OCI-LY1 (cell line): ENCODE results near the gene ITGAE.

Experiments used
- H2AFZ ChIP-seq: fragments of 200-600 bp; sonication (generic), shearing (Covaris generic); 2 replicates; pipeline ENCODE4 v1.6.0; 2014; ENCODE audit warnings: antibody characterized with exemption, mild to moderate bottlenecking, low read length
- H3F3A ChIP-seq: fragments of 200-600 bp; sonication (generic), shearing (Covaris generic); 2 replicates; pipeline ENCODE4 v1.6.0; 2014; ENCODE audit warnings: mild to moderate bottlenecking, antibody characterized with exemption, low read length, moderate library complexity; ENCODE audit not compliant: insufficient read depth
- H3K27ac ChIP-seq: fragments of 200-600 bp; sonication (generic); 2 replicates; pipeline ENCODE4 v1.5.1; 2014; ENCODE audit warnings: low read length, mixed run types, mild to moderate bottlenecking, low read depth; ENCODE audit not compliant: poor library complexity, severe bottlenecking
- H3K27me3 ChIP-seq: fragments of 200-600 bp; sonication (generic); 2 replicates; pipeline ENCODE4 v1.6.0; 2014; ENCODE audit warnings: antibody characterized with exemption, mild to moderate bottlenecking, low read length, moderate library complexity; ENCODE audit not compliant: insufficient read depth
- H3K36me3 ChIP-seq: fragments of 200-600 bp; sonication (generic); 2 replicates; pipeline ENCODE4 v1.6.1; 2014; ENCODE audit warnings: mild to moderate bottlenecking, antibody characterized with exemption, low read length, moderate library complexity, mixed read lengths; ENCODE audit not compliant: insufficient read depth
- H3K4me1 ChIP-seq: fragments of 200-600 bp; sonication (generic); 2 replicates; pipeline ENCODE4 v1.5.1; 2014; ENCODE audit warnings: mild to moderate bottlenecking, low read length, moderate library complexity; ENCODE audit not compliant: insufficient read depth, severe bottlenecking
- H3K4me2 ChIP-seq: fragments of 200-600 bp; sonication (generic), shearing (Covaris generic); 2 replicates; pipeline ENCODE4 v1.6.1; 2014; ENCODE audit warnings: low read length
- H3K4me3 ChIP-seq: fragments of 200-600 bp; sonication (generic); 2 replicates; pipeline ENCODE4 v1.5.1; 2014; ENCODE audit warnings: low read length, low read depth, mild to moderate bottlenecking, mixed read lengths; ENCODE audit not compliant: poor library complexity, severe bottlenecking
- H3K79me2 ChIP-seq: fragments of 200-600 bp; shearing (Covaris generic); 2 replicates; pipeline ENCODE4 v1.6.1; 2016; ENCODE audit warnings: mixed run types, low read length, mixed read lengths; ENCODE audit not compliant: insufficient read depth
- H3K9ac ChIP-seq: fragments of 200-600 bp; sonication (generic), shearing (Covaris generic); 2 replicates; pipeline ENCODE4 v1.6.1; 2014; ENCODE audit warnings: mild to moderate bottlenecking, low read length, mixed read lengths
- H3K9me2 ChIP-seq: fragments of 200-600 bp; sonication (generic), shearing (Covaris generic); 2 replicates; pipeline ENCODE4 v1.6.1; 2014; ENCODE audit warnings: low read depth, mild to moderate bottlenecking, low read length, mixed read lengths
- H3K9me3 ChIP-seq: fragments of 200-600 bp; shearing (Covaris generic); 2 replicates; pipeline ENCODE4 v1.6.1; 2014; ENCODE audit warnings: low read length, mixed read lengths
- H4K20me1 ChIP-seq: fragments of 200-600 bp; sonication (generic), shearing (Covaris generic); 2 replicates; pipeline ENCODE4 v1.6.0; 2016; ENCODE audit warnings: mild to moderate bottlenecking, low read length; ENCODE audit not compliant: insufficient read depth
- CTCF ChIP-seq: fragments of 200-600 bp; sonication (generic), shearing (Covaris generic); IDR thresholded peaks from 2 replicates; pipeline ENCODE4 v1.5.1; 2017; ENCODE audit warnings: mild to moderate bottlenecking, antibody characterized with exemption, low read length, moderate library complexity, mixed read lengths
- EZH2 ChIP-seq: fragments of 200-600 bp; sonication (generic), shearing (Covaris generic); IDR thresholded peaks from 2 replicates; pipeline ENCODE4 v1.8.0; 2017; ENCODE audit warnings: borderline replicate concordance, mixed run types, mild to moderate bottlenecking, antibody characterized with exemption, low read length, moderate library complexity, mixed read lengths

Gene ITGAE

GRCh38 chr17:3755335-3756030 is 45.5 kb downstream of the ITGAE start:
- H3K4me2 ChIP-seq = peak overlapping the region; percentile 81
- no peaks in the 10 kb centered on the region for H3K79me2 ChIP-seq
- no peaks in the 10 kb centered on the region for H4K20me1 ChIP-seq
- no peak overlapping the region for H2AFZ ChIP-seq
- peaks cover 3% of the 10 kb centered on the region; the same call in 1 of the 2 replicates for H3K27me3 ChIP-seq
- no peaks in the 10 kb centered on the region; the same call in 1 of the 2 replicates for H3K36me3 ChIP-seq
- no peak overlapping the region for H3K27ac ChIP-seq
- TF ChIP-seq EZH2 = no peak
- TF ChIP-seq CTCF = no peak
- no peaks in the 10 kb centered on the region for H3K9me2 ChIP-seq
- peak overlapping the region; percentile 65 for H3K4me3 ChIP-seq
- H3K4me1 ChIP-seq = peaks cover 4% of the 10 kb centered on the region
- peak overlapping the region; percentile 69 for H3K9ac ChIP-seq
- H3K9me3 ChIP-seq = peaks cover 6% of the 10 kb centered on the region; the same call in 1 of the 2 replicates
- H3F3A ChIP-seq = no peaks in the 10 kb centered on the region

GRCh38 chr17:3754458-3755334 is 46.3 kb downstream of the ITGAE start:
- Histone ChIP-seq H3K9me3 (peaks cover 1% of the 10 kb centered on the region; the same call in 1 of the 2 replicates), H3K9ac (peak overlapping the region; percentile 69), H3K4me3 (peak overlapping the region; percentile 65), H3K9me2 (no peaks in the 10 kb centered on the region), H3K4me2 (peak overlapping the region; percentile 81), H2AFZ (no peak overlapping the region), H3K36me3 (no peaks in the 10 kb centered on the region; the same call in 1 of the 2 replicates), H4K20me1 (no peaks in the 10 kb centered on the region), H3K79me2 (no peaks in the 10 kb centered on the region), H3K27me3 (peaks cover under 1% of the 10 kb centered on the region; the same call in 1 of the 2 replicates), H3K4me1 (peaks cover 4% of the 10 kb centered on the region), H3K27ac (no peak overlapping the region), H3F3A (no peaks in the 10 kb centered on the region)
- TF ChIP-seq EZH2 (no peak), CTCF (no peak)

DNA sequence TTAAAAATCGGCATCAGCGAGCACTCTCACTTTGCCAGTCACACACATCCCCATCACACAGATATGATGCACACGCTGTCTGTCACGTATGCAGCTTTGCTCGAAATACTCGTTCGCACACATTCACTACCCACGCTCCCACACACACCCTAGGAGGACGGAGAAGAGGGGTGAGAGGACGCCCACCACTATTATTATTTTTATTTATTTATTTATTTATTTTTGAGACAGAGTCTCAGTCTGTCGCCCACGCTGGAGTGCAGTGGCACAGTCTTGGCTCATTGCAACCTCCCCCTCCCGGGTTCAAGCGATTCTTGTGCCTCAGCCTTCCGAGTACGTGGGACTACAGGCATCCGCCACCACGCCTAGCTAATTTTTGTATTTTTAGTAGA is 46.9 kb downstream of the ITGAE start:
- H3K27me3 ChIP-seq = no peaks in the 10 kb centered on the region
- no peaks in the 10 kb centered on the region for H3F3A ChIP-seq
- no peak for TF ChIP-seq EZH2
- H3K36me3 ChIP-seq = no peaks in the 10 kb centered on the region
- H3K9me2 ChIP-seq = no peaks in the 10 kb centered on the region
- H3K4me3 ChIP-seq = peak overlapping the region; percentile 65
- no peaks in the 10 kb centered on the region for H4K20me1 ChIP-seq
- H3K4me2 ChIP-seq = peak overlapping the region; percentile 38; the same call in 1 of the 2 replicates
- peaks cover 4% of the 10 kb centered on the region for H3K4me1 ChIP-seq
- no peak overlapping the region for H3K27ac ChIP-seq
- H3K9ac ChIP-seq = no peak overlapping the region
- no peaks in the 10 kb centered on the region for H3K79me2 ChIP-seq
- no peaks in the 10 kb centered on the region for H3K9me3 ChIP-seq
- H2AFZ ChIP-seq = no peak overlapping the region
